Activated T-cell treated with anti-CD3 and anti-CD28 coated beads for 24 hours (primary cell): ENCODE results near the gene GRM7.
"Not testable (repeated sequence)": the region's sequence is repeated elsewhere in the genome, so short reads cannot be mapped to it uniquely, and the experiment has no call there.

ENCODE experiments used
- DNase-seq: peaks from one replicate; pipeline ENCODE4 v3.0.0-alpha.2; 2020; ENCODE audit warnings: low read depth

Gene GRM7

GRCh38 chr3:6860954-6861624 is at the start of gene GRM7:
GRM7 (plus strand) TSS chr3:6861115.
- DNase-seq = no peak

- DNase-seq = no peak
These were observed 39.5 kb upstream of the GRM7 start for GRCh38 chr3:6821411-6821810.

GRCh38 chr3:6825524-6825923 is 35.4 kb upstream of the GRM7 start:
- DNase-seq = no peak

- DNase-seq = no peak
These were observed 33.5 kb upstream of the GRM7 start for GRCh38 chr3:6827453-6827852.

GRCh38 chr3:6844723-6845122 is 16.2 kb upstream of the GRM7 start:
- DNase-seq = no peak

- DNase-seq = no peak
These were observed 6.7 kb upstream of the GRM7 start for GRCh38 chr3:6854184-6854583.

- no peak for DNase-seq
These were observed 3.4 kb upstream of the GRM7 start for GRCh38 chr3:6857510-6857909.

- DNase-seq = no peak
These were observed 564 bp upstream of the GRM7 start for GRCh38 chr3:6860149-6860953.

GRCh38 chr3:6861625-6862000 is 698 bp downstream of the GRM7 start:
- DNase-seq = no peak

GRCh38 chr3:6862041-6862879 is 1.3 kb downstream of the GRM7 start:
- no peak for DNase-seq

- no peak for DNase-seq
These were observed 1.9 kb downstream of the GRM7 start for GRCh38 chr3:6862880-6863195.

GRCh38 chr3:6867269-6867668 is 6.4 kb downstream of the GRM7 start:
- DNase-seq = no peak

GRCh38 chr3:6878731-6879130 is 17.8 kb downstream of the GRM7 start:
- no peak for DNase-seq

- DNase-seq = no peak
These were observed 51.3 kb downstream of the GRM7 start for GRCh38 chr3:6912240-6912639.

GRCh38 chr3:6915898-6916297 is 55.0 kb downstream of the GRM7 start:
- no peak for DNase-seq

GRCh38 chr3:6921066-6921465 is 60.2 kb downstream of the GRM7 start:
- DNase-seq = no peak

GRCh38 chr3:6921876-6922275 is 61.0 kb downstream of the GRM7 start:
- DNase-seq = no peak

GRCh38 chr3:6928064-6928463 is 67.1 kb downstream of the GRM7 start:
- no peak for DNase-seq

- DNase-seq = no peak
These were observed 69.0 kb downstream of the GRM7 start for GRCh38 chr3:6929918-6930317.

- not testable (repeated sequence) for DNase-seq
These were observed 74.5 kb downstream of the GRM7 start for GRCh38 chr3:6935418-6935817.

GRCh38 chr3:6935970-6936369 is 75.1 kb downstream of the GRM7 start:
- no peak for DNase-seq

- no peak for DNase-seq
These were observed 101.9 kb downstream of the GRM7 start for GRCh38 chr3:6962801-6963200.

GRCh38 chr3:6965881-6966280 is 105.0 kb downstream of the GRM7 start:
- no peak for DNase-seq
